IPS-NIHi7 (cell line): ENCODE results near the gene MYZAP.

ENCODE experiments used
- DNase-seq: peaks from one replicate; pipeline ENCODE4 v3.0.0; 2012; ENCODE audit warnings: mixed read lengths; ENCODE audit errors: extremely low spot score

MYZAP gene

GRCh38 chr15:57591822-57592367, at the start of gene MYZAP:
Gene MYZAP, plus strand, starts transcription at chr15:57591904. Its CDS starts 131 bp downstream, at chr15:57592035.
- peak; percentile 92 for DNase-seq

- no peak for DNase-seq
Measured at GRCh38 chr15:57542505-57542817, 49.2 kb upstream of the MYZAP start.

- DNase-seq, result no peak
Measured at GRCh38 chr15:57544848-57545480, 46.7 kb upstream of the MYZAP start.

- no peak for DNase-seq
Measured at GRCh38 chr15:57545995-57546394, 45.7 kb upstream of the MYZAP start.

GRCh38 chr15:57547243-57547755, 44.4 kb upstream of the MYZAP start:
- DNase-seq, result peak; percentile 29

- no peak for DNase-seq
Measured at GRCh38 chr15:57548351-57548750, 43.4 kb upstream of the MYZAP start.

GRCh38 chr15:57548835-57549234, 42.9 kb upstream of the MYZAP start:
- DNase-seq, result no peak

GRCh38 chr15:57549935-57550334, 41.8 kb upstream of the MYZAP start:
- DNase-seq, result no peak

GRCh38 chr15:57550640-57551039, 41.1 kb upstream of the MYZAP start:
- DNase-seq, result no peak

GRCh38 chr15:57551715-57552677, 39.7 kb upstream of the MYZAP start:
- peak; percentile 78 for DNase-seq

- no peak for DNase-seq
Measured at GRCh38 chr15:57552678-57553334, 38.9 kb upstream of the MYZAP start.

GRCh38 chr15:57553526-57553925, 38.2 kb upstream of the MYZAP start:
- peak; percentile 48 for DNase-seq

- DNase-seq, result no peak
Measured at GRCh38 chr15:57554063-57554811, 37.5 kb upstream of the MYZAP start.

- DNase-seq, result no peak
Measured at GRCh38 chr15:57554812-57555179, 36.9 kb upstream of the MYZAP start.

GRCh38 chr15:57555270-57555669, 36.4 kb upstream of the MYZAP start:
- DNase-seq, result no peak

GRCh38 chr15:57556040-57556439, 35.7 kb upstream of the MYZAP start:
- DNase-seq, result no peak

GRCh38 chr15:57557267-57557666, 34.4 kb upstream of the MYZAP start:
- DNase-seq, result no peak

- DNase-seq, result no peak
Measured at GRCh38 chr15:57557810-57558209, 33.9 kb upstream of the MYZAP start.

- DNase-seq, result peak; percentile 83
Measured at GRCh38 chr15:57559875-57560274, 31.8 kb upstream of the MYZAP start.

- DNase-seq, result peak; percentile 78
Measured at GRCh38 chr15:57561041-57561711, 30.5 kb upstream of the MYZAP start.
